GM18520 (cell line): ENCODE data around the gene OSBPL6.
"Not testable (repeated sequence)": the region's sequence is repeated elsewhere in the genome, so short reads cannot be mapped to it uniquely, and the experiment has no call there.

Experiments
- ATAC-seq: cut with Tn5 transposase; IDR thresholded peaks from one replicate; pipeline ENCODE4 v1.9.1; 2021; ENCODE audit not compliant: unreplicated experiment

Gene OSBPL6

GRCh38 chr2:178197791-178198190, 3.5 kb downstream of the OSBPL6 start:
- ATAC-seq = no peak

DNA sequence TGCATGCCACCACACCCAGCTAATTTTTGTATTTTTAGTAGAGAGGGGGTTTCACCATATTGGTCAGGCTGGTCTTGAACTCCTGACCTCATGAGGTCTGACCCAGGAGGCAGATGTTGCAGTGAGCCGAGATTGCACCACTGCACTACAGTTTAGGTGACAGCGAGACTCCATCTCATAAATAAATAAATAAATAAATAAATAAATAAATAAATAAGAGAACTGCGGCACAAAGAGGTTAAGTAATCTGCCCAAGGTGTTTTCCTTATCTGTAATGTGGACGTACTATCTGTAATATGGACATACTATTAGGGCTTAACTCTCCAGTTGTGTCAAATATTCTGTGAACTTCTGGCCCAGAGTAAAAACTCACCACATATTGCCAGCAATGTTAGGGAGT, 4.1 kb downstream of the OSBPL6 start:
- ATAC-seq = not testable (repeated sequence)

DNA sequence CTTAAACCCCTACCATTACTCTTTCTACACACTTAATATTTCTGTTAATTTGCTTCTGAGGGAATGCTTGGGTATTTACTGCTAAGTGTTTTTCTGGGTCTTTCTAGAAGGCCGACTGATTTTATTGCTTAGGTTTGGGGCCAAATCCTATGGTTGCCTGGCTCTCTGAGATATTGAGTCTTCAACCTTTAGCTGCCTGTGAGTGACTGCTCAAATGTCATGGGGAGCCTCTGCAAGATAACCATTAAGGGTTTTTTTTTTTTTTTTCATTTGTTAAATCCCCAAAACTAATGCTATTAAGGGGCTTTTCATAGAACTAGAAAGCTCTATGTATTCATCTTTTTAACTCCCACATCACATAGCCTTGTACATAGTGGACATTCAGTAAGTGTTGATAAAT, 5.0 kb downstream of the OSBPL6 start:
- no peak for ATAC-seq

- ATAC-seq = no peak
Observed at GRCh38 chr2:178200331-178200730, 6.0 kb downstream of the OSBPL6 start.

- ATAC-seq = no peak
Observed at GRCh38 chr2:178202927-178203326, 8.6 kb downstream of the OSBPL6 start.

DNA sequence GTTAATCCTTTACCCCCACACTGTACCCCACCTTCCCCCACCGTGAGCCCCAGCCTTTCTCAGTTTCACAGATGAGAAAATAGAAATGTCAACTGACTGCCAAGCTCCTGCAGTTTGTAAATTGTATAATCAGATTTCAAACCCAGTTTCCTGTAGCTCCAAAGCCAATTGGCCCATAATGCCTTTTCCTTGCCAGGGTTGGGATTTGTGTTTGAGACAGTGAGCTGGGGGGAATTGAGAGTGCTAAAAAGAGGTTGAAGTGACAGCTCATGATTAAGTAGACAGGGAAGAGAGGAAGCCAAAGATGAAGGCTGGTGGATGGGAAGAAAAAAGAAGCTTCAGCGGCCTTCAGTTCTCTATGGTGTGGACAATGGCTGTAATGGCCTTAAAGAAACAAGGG, 10.7 kb downstream of the OSBPL6 start:
- no peak for ATAC-seq

DNA sequence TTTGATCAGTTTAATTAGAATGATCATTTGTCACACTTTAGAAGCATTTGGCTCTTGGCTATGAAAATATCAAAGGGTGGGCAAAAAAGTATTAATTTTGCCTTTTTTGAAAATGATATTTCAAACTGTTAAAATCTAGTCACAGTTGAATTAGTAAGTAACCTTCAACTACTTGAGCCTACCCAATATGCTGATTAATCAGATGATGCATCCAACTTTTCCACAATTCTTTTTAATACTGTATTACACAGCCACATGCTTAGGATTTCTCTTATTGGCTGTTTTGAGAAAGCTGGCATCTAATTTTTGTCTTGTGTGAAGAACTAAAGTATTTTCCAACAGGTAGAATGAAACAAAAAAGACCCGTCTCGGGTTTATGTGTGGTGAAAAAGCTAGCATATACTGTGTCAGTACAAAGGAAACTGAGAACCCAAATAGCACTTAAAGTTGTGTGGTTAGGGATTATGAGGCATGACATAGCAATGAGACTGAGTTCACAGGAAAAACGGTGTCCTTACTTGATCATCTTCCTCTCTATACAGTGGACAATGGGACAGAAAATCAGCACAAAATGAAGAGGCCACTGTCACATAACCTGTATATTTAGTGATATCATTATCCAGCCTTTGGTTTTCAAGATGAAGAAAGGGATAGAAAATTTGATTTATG, 11.7 kb downstream of the OSBPL6 start:
- ATAC-seq = no peak

DNA sequence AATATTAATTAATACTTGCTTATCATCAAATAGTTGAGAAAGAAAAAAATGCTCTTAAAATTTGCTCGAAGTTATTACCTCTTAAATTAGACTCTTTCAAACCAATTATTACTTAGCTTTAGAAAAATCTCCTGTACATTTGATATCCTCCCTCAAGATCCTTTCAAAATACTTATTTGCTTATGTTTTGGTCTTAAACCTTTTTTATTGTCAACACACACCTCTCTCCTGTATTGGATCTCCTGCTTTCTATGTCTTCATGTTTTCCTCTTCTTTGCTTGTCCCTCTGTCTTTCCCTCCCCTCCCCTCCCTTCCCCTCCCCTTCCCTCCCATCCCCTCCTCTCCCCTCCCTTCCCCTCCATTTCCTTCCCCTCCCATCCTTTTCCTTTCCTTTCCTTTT, 14.0 kb downstream of the OSBPL6 start:
- ATAC-seq = no peak

DNA sequence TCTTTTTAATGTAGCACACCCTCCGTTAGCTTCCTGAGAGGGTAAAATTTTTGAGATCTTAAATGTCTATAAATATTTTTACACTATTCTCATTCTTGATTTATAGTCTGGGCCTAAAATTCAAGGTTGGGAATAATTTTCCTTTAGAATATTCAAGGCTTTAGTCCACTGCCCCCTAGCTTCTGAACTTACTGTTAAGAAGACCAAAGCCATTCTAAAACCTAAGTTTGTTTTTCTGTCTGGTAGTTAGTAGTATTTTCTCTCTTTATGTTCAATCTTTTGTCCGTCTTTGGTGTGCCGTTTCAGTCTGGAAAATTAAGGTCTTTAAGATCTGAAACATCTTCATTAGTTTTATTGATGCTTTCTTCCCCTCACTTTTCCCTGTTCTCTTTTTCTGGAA, 14.5 kb downstream of the OSBPL6 start:
- ATAC-seq = no peak

DNA sequence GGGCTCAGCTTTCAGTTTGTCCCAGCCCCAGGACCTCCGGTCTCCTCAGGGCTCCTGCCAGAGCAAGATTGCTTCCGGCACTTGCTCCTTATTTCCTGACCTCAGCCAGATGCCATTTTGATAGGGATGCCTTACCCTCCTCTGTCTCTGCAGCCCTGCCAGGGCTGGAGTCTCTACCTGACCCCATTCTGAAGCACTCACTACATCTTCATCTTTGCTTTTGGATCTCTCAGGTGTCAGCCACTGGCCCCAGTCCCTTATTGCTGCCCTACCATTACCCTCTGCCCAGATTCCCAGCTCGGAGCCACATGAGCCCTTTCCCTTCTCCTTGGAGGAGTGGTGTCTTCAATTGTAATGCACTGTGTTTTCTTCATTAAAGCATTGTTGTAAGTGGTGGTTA, 17.1 kb downstream of the OSBPL6 start:
- ATAC-seq = no peak

- ATAC-seq = no peak
Observed at GRCh38 chr2:178211943-178212342, 17.6 kb downstream of the OSBPL6 start.

- no peak for ATAC-seq
Observed at GRCh38 chr2:178213991-178214390, 19.7 kb downstream of the OSBPL6 start.

GRCh38 chr2:178219247-178219646, 24.9 kb downstream of the OSBPL6 start:
- ATAC-seq = no peak

DNA sequence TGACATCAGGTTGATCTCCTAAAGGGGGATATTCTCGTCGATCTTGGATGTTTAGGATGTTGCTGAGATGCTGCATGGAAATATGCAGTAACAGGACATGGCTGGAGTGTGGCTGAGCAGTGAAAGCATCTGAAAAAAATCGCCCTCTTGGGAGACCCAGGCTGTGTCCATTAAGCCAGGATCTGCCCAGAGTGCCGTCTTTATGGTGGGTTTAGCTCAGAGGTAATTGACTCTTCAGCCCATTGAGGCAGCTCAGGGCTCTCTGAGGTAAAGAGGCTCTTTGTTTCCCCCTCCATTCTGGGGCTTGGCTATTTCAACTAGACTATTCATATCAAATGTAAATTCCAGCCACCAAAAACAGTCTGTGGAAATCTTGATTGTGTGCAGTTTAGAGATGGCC, 26.5 kb downstream of the OSBPL6 start:
- ATAC-seq = no peak

DNA sequence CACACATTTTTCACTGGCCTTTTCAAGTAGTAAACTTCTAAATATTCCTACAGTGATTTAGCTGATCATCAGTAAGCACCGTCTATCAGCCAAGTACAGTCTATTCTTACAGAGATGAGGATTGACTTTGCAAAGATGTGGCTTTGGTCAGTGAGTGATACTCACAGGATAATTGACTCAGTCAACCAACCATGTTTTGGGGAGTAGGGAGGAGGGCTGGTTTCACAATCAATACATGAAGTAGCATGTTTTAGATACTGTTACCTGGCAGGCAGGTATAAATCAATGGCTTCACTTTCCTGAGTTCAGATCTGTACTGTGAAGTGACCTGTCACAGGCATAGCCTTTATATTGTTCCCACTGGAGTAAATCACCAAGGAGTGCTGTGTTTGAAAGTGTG, 27.2 kb downstream of the OSBPL6 start:
- no peak for ATAC-seq

DNA sequence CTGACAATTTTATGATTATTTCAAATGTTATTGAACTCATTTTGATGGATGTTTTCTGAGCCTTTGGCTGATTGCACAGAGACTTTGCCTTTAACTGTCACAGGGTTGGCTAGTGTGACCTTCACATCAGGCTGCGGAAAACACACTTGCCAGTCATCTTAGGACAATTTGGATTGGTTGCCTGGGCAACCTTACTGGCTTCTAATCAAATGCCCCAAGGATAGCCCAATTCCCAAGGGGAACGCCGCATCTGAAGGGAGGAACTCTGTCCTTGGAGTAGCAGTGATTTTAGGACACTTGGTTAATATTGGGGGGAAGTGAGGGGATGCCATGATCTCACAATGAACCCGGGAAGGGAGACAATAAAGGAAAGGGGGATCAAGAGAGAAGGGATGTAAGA, 29.5 kb downstream of the OSBPL6 start:
- ATAC-seq = no peak

DNA sequence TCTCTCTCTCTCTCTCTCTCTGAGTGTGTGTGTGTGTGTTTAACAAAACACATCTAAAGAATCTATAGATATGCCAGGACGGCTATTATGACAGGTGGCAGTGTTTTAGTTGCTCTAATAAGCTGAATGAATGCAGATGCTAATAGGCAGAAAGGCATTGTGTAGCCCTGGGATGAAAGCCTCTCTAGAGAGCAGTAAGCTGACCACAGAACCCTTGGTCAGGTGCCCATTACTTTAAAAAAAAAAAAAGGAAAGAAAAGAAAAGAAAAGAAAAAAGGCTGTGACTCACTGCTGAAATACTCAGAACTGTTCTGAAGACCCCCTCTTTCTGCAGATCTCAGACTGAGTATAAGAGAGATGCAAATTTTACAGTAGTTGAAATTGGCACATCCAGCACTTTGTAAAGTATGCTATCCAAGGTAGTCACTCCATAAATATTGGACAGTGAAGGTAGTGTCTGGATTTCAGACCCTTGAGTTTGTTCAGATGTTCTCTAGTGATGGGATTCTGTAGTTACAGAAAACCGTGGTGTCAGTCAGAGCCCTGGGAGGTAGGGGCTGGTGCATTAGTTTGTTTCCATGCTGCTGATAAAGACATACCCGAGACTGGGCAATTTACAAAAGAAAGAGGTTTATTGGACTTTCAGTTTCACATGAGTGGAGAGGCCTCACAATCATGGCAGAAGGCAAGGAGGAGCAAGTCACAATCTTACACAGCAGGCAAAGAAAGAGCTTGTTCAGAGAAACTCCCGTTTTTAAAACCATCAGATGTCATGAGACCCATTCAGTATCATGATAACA, 30.9 kb downstream of the OSBPL6 start:
- no peak for ATAC-seq

DNA sequence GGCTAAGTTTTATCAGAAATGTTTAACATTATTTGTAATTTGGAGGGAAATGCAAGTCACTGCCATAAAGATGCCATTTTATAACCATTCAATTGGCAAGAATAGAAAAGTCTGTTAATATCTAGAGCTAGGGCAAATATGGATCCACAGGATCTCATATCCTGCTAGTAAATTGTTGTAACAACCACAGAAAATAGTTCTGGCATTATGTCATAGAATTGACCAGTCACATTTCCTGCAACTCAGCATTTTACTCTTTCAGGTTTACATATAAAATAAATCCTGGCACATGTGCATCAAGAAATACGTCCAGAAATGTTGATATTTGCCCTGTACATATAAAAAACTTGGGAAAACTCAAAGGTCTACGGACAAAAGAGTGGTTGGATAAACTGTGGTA, 32.9 kb downstream of the OSBPL6 start:
- no peak for ATAC-seq

- ATAC-seq = no peak
Observed at GRCh38 chr2:178229927-178230326, 35.6 kb downstream of the OSBPL6 start.

GRCh38 chr2:178230396-178230795, 36.1 kb downstream of the OSBPL6 start:
- no peak for ATAC-seq

DNA sequence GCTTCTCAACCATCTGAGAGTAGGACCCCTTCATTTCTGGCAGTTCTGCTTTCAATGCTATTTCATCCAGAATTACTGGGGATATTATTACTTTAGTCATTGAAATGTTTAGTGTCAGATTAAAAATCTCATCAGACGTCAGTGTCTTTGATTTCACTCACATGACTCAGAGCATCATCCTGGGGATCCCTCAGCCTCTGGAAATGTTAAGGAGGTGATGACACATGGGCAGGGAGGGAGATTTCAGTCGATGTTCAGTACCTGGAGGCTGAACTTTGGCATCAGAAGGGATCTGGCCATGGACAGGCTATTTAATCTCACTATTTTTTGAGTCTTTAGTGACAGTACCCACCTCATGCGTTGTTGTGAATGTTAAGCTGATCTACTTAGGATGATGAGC, 39.1 kb downstream of the OSBPL6 start:
- no peak for ATAC-seq

GRCh38 chr2:178234648-178235047, 40.3 kb downstream of the OSBPL6 start:
- no peak for ATAC-seq
